GM23248 (cell line): ENCODE results near the gene SPPL2B. TPM values are rescaled to one million over a fixed set of nuclear protein-coding genes. Genes with fewer than 3 reads are reported as not detected.

ENCODE experiments used
- DNase-seq: peaks from one replicate; pipeline ENCODE4 v3.0.0-alpha.2; 2015
- H2AFZ ChIP-seq: fragments of 200-600 bp; sonication (generic); 2 replicates; pipeline ENCODE4 v1.6.1; 2016; ENCODE audit warnings: antibody characterized with exemption
- H3F3A ChIP-seq: fragments of 200-600 bp; sonication (generic); 2 replicates; pipeline ENCODE4 v1.6.1; 2016; ENCODE audit warnings: mild to moderate bottlenecking, antibody characterized with exemption, mixed run types; ENCODE audit not compliant: insufficient read depth
- H3K27ac ChIP-seq: fragments of 200-600 bp; sonication (generic); 2 replicates; pipeline ENCODE4 v1.5.1; 2016; ENCODE audit warnings: mild to moderate bottlenecking
- H3K27me3 ChIP-seq: fragments of 200-600 bp; sonication (generic); replicated peaks from 2 replicates; pipeline ENCODE4 v1.6.1; 2016; ENCODE audit warnings: mild to moderate bottlenecking; ENCODE audit not compliant: insufficient read depth
- H3K36me3 ChIP-seq: fragments of 200-600 bp; sonication (generic); 2 replicates; pipeline ENCODE4 v1.6.1; 2016; ENCODE audit warnings: low read depth, mild to moderate bottlenecking
- H3K4me1 ChIP-seq: fragments of 200-600 bp; sonication (generic); 2 replicates; pipeline ENCODE4 v1.6.1; 2016; ENCODE audit warnings: mild to moderate bottlenecking; ENCODE audit not compliant: insufficient read depth
- H3K4me2 ChIP-seq: fragments of 200-600 bp; sonication (generic); one replicate; pipeline ENCODE4 v1.6.1; 2016; ENCODE audit warnings: mild to moderate bottlenecking; ENCODE audit not compliant: unreplicated experiment
- H3K4me3 ChIP-seq: fragments of 200-600 bp; sonication (generic); 2 replicates; pipeline ENCODE4 v1.5.1; 2016; ENCODE audit warnings: mild to moderate bottlenecking
- H3K79me2 ChIP-seq: fragments of 200-600 bp; sonication (generic); 2 replicates; pipeline ENCODE4 v1.6.1; 2016; ENCODE audit warnings: mild to moderate bottlenecking; ENCODE audit not compliant: insufficient read depth
- H3K9ac ChIP-seq: fragments of 200-600 bp; sonication (generic); 2 replicates; pipeline ENCODE4 v1.6.1; 2016; ENCODE audit warnings: mild to moderate bottlenecking
- H3K9me2 ChIP-seq: fragments of 200-600 bp; sonication (generic); 2 replicates; pipeline ENCODE4 v1.6.1; 2016; ENCODE audit warnings: mixed run types, mild to moderate bottlenecking, moderate library complexity; ENCODE audit not compliant: insufficient read depth
- H3K9me3 ChIP-seq: fragments of 200-600 bp; sonication (generic); one replicate; pipeline ENCODE4 v1.6.1; 2017; ENCODE audit warnings: low read depth
- H4K20me1 ChIP-seq: fragments of 200-600 bp; sonication (generic); 2 replicates; pipeline ENCODE4 v1.6.0; 2016; ENCODE audit not compliant: insufficient read depth
- EZH2 ChIP-seq: fragments of 200-600 bp; sonication (generic); IDR thresholded peaks from 2 replicates; pipeline ENCODE4 v1.6.1; 2018; ENCODE audit warnings: antibody characterized with exemption, mild to moderate bottlenecking; ENCODE audit not compliant: insufficient read depth, poor library complexity, severe bottlenecking
- EZH2phosphoT487 ChIP-seq: fragments of 200-600 bp; sonication (generic); IDR thresholded peaks from 2 replicates; pipeline ENCODE4 v1.6.1; 2018; ENCODE audit warnings: antibody characterized with exemption, moderate library complexity, mild to moderate bottlenecking, low read depth; ENCODE audit not compliant: insufficient read depth
- WGBS, 2 experiments: methylation state at CpG; one replicate each; pipeline ENCODE4 v1.1.6; 2015 to 2017; ENCODE audit warnings: low lambda C conversion rate in 2 of 2, low coverage in 1 of 2; ENCODE audit errors: missing lambda C conversion rate in 2 of 2; 5-methylcytosine and 5-hydroxymethylcytosine counted together
- in situ Hi-C: fragments of 300-500 bp; cut with MboI; formaldehyde crosslinking; loops from 2 replicates; pipeline ENCODE4 v1.15.0; 2020
- polyA plus RNA-seq: library from polyadenylated mRNA; unstranded; fragments of >200 nt; fragmentation: Nextera tagmentation; extraction: Ambion mirVana; gene quantifications from 2 replicates; pipeline ENCODE4 v1.2.1, GENCODE V29; 2016
- total RNA-seq: library from RNA; depleted of rRNA; stranded (reverse); fragments of >200 nt; shearing (Covaris generic); gene quantifications from 2 replicates; pipeline ENCODE4 v1.2.3, GENCODE V29; 2014

SPPL2B gene
- total and polyA plus RNA-seq, 2 experiments from 2014 or later = 38.9 to 43.0 TPM

- no peak overlapping the region for H3K4me3 ChIP-seq
- TF ChIP-seq EZH2phosphoT487 = no peak
- no peak for TF ChIP-seq EZH2
- H3K79me2 ChIP-seq = no peaks in the 10 kb centered on the region
- no peaks in the 10 kb centered on the region; the same call in 1 of the 2 replicates for H3F3A ChIP-seq
- DNase-seq = no peak
- no peak overlapping the region for H2AFZ ChIP-seq
- peaks cover 6% of the 10 kb centered on the region; the same call in 1 of the 2 replicates for H3K27me3 ChIP-seq
- H3K36me3 ChIP-seq = no peaks in the 10 kb centered on the region
- no peak overlapping the region for H3K27ac ChIP-seq
- H3K9me3 ChIP-seq = no peaks in the 10 kb centered on the region
- no peak overlapping the region for H3K9ac ChIP-seq
- no peaks in the 10 kb centered on the region for H3K9me2 ChIP-seq
- 56 to 60% methylated on average over 28 of the region's 28 CpGs for WGBS, 2 experiments
- no peaks in the 10 kb centered on the region for H3K4me1 ChIP-seq
- H3K4me2 ChIP-seq = no peak overlapping the region
- H4K20me1 ChIP-seq = no peaks in the 10 kb centered on the region
- in situ Hi-C loops = no loop called here
Observed at GRCh38 chr19:2358548-2359173, 30.2 kb downstream of the SPPL2B start.

- no peak within 1 kb of the TSS for H3K4me2 ChIP-seq
- no peak within 1 kb of the TSS for H3K27ac ChIP-seq
- peaks cover 6% of the 10 kb centered on the region; the same call in 1 of the 2 replicates for H3K27me3 ChIP-seq
- no peak within 1 kb of the TSS for H3K4me3 ChIP-seq
- H3F3A ChIP-seq = no peaks in the 10 kb centered on the region; the same call in 1 of the 2 replicates
- no peaks in the 10 kb centered on the region for H3K9me3 ChIP-seq
- whole genome bisulfite sequencing, 2 experiments = 23 to 46% methylated on average over 22 to 43 of the region's 44 CpGs
- no peaks in the 10 kb centered on the region for H4K20me1 ChIP-seq
- H3K4me1 ChIP-seq = no peaks in the 10 kb centered on the region
- no peaks in the 10 kb centered on the region for H3K9me2 ChIP-seq
- H3K79me2 ChIP-seq = no peaks in the 10 kb centered on the region
- DNase-seq = no peak
- no peak within 1 kb of the TSS for H2AFZ ChIP-seq
- in situ Hi-C loops = no loop called here
- no peak within 1 kb of the TSS for H3K9ac ChIP-seq
- TF ChIP-seq EZH2 (no peak), EZH2phosphoT487 (no peak)
- no peaks in the 10 kb centered on the region for H3K36me3 ChIP-seq
Observed at GRCh38 chr19:2359992-2360685, 31.7 kb downstream of the SPPL2B start, which contains the start of gene TMPRSS9. Gene TMPRSS9, plus strand, starts transcription at chr19:2360265. Its CDS starts 29,521 bp downstream, at chr19:2389786.

GRCh38 chr19:2360833-2361232, 32.3 kb downstream of the SPPL2B start:
- peaks cover 6% of the 10 kb centered on the region for H3K27me3 ChIP-seq
- no peak for DNase-seq
- H3F3A ChIP-seq = no peaks in the 10 kb centered on the region; the same call in 1 of the 2 replicates
- H4K20me1 ChIP-seq = no peaks in the 10 kb centered on the region
- in situ Hi-C loops = no loop called here
- no peak overlapping the region for H2AFZ ChIP-seq
- H3K36me3 ChIP-seq = no peaks in the 10 kb centered on the region
- H3K4me1 ChIP-seq = no peaks in the 10 kb centered on the region
- H3K4me3 ChIP-seq = no peak overlapping the region
- no peaks in the 10 kb centered on the region for H3K9me3 ChIP-seq
- WGBS, 2 experiments = 44 to 45% methylated on average over 9 to 11 of the region's 11 CpGs
- TF ChIP-seq EZH2phosphoT487 (no peak), EZH2 (no peak)
- no peak overlapping the region for H3K9ac ChIP-seq
- H3K9me2 ChIP-seq = no peaks in the 10 kb centered on the region
- no peak overlapping the region for H3K27ac ChIP-seq
- no peaks in the 10 kb centered on the region for H3K79me2 ChIP-seq
- H3K4me2 ChIP-seq = no peak overlapping the region

- 10 to 15% methylated on average over 18 to 23 of the region's 24 CpGs for WGBS, 2 experiments
- no peak overlapping the region for H2AFZ ChIP-seq
- H3K36me3 ChIP-seq = no peaks in the 10 kb centered on the region
- in situ Hi-C loops = no loop called here
- TF ChIP-seq EZH2 (no peak), EZH2phosphoT487 (no peak)
- H3K9ac ChIP-seq = no peak overlapping the region
- H3K4me2 ChIP-seq = no peak overlapping the region
- no peaks in the 10 kb centered on the region for H3K9me2 ChIP-seq
- H3K4me1 ChIP-seq = no peaks in the 10 kb centered on the region
- no peaks in the 10 kb centered on the region for H3K79me2 ChIP-seq
- no peaks in the 10 kb centered on the region for H4K20me1 ChIP-seq
- no peaks in the 10 kb centered on the region for H3K9me3 ChIP-seq
- no peaks in the 10 kb centered on the region for H3F3A ChIP-seq
- no peak overlapping the region for H3K4me3 ChIP-seq
- no peak overlapping the region for H3K27ac ChIP-seq
- peaks cover 6% of the 10 kb centered on the region for H3K27me3 ChIP-seq
- peak; percentile 26 for DNase-seq
Observed at GRCh38 chr19:2361246-2362045, 33.0 kb downstream of the SPPL2B start.
